Measurements from ENCODE around the gene RNF146. TPM values are rescaled to one million over a fixed set of nuclear protein-coding genes. Genes with fewer than 3 reads are reported as not detected.

Gene RNF146
- polyA plus RNA-seq, 1 experiment, result 64.1 TPM

DNA sequence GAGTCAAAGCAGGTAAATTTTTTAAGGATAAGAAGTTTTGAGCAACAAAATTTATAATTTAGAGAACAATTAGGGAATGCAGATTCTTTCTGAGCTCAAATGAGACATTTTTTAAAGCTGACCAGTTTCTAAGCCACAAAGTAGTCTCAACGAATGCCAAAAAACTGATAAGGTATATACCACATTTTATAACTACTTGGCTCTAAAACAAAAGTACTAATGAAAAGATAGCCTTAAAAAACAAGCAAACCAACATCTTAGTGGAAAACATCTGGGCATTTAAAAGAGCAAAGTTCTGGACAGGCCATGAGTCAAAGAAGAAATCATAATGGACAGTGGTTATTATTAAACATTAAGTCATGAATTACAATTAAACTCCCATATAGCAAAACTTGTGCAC is 23.2 kb upstream of the RNF146 start:
- no peak overlapping the region for H3K27ac ChIP-seq (ENCODE audit: low read depth, low read length)
- no peak for DNase-seq (ENCODE audit: low read depth, low spot score)
- POLR2A ChIA-PET, result no interaction called here
- H3K9me3 ChIP-seq (ENCODE audit: control insufficient read depth, insufficient read depth, low read length), result no peaks in the 10 kb centered on the region
- H3K4me3 ChIP-seq (ENCODE audit: low read depth, low read length), result no peak overlapping the region
- TF ChIP-seq, protein P1, sequence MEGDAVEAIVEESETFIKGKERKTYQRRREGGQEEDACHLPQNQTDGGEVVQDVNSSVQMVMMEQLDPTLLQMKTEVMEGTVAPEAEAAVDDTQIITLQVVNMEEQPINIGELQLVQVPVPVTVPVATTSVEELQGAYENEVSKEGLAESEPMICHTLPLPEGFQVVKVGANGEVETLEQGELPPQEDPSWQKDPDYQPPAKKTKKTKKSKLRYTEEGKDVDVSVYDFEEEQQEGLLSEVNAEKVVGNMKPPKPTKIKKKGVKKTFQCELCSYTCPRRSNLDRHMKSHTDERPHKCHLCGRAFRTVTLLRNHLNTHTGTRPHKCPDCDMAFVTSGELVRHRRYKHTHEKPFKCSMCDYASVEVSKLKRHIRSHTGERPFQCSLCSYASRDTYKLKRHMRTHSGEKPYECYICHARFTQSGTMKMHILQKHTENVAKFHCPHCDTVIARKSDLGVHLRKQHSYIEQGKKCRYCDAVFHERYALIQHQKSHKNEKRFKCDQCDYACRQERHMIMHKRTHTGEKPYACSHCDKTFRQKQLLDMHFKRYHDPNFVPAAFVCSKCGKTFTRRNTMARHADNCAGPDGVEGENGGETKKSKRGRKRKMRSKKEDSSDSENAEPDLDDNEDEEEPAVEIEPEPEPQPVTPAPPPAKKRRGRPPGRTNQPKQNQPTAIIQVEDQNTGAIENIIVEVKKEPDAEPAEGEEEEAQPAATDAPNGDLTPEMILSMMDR (IDR thresholded peaks at IDR 0.05; ENCODE audit: low read depth, low read length), result no peak
- H3K27me3 ChIP-seq (ENCODE audit: control insufficient read depth, insufficient read depth, low read length), result no peaks in the 10 kb centered on the region
- CTCF ChIA-PET, result interaction anchor here (2.3 kb wide), 1 partner anchor 23 kb away, joined by 8 read pairs; the partner anchor contains the start of gene RNF146

DNA sequence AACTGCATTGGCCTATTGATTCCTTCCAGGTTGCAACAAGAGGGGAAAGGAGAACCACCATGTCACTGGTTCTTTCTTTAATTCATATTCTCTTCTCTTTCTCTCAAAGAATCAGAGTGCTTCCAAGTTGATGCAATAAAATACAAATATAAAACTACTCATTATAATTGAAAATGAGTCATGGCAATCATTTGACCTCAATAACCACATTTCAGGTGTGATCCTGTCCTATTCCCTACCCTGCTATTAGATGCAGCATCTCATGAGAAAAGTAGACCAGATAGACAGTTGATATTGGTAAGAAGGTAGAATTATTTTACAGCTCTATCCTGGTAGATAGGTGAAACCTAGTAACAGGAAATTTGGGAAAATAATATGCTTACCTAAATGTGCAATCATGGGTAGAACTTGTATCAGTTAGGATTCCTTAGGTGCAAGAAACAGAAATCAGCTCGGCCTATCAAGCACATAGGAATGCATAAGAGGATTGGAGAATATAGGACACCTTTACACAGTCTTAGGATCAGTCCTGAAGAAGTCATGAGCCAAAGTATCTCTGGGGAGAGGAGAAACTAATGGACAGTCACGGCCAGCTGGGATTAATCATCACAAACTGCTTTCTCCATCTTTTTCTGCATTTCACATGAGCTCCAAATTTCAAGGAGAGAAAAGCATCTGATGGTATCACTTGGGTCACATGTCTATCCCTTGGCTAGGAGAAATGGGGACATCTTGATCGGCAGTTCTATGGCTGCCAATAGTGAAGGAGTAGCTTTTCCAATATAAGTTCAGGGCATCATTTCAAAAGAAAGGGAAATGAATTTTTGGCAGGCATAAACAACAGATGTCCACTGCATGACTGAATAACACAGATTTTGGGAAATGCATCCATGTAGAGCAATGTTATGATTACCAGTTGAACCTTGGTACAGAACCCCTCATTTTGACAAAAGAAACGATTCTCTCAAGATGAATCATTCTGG is 19.3 kb upstream of the RNF146 start:
- Histone ChIP-seq H3K9me3 (ENCODE audit: control insufficient read depth, insufficient read depth, low read length) (no peaks in the 10 kb centered on the region), H3K27me3 (ENCODE audit: control insufficient read depth, insufficient read depth, low read length) (no peaks in the 10 kb centered on the region), H3K4me3 (ENCODE audit: low read depth, low read length) (no peak overlapping the region), H3K27ac (ENCODE audit: low read depth, low read length) (no peak overlapping the region)
- ChIA-PET POLR2A (no interaction called here), CTCF (no interaction called here)
- TF ChIP-seq, protein P1 (IDR thresholded peaks at IDR 0.05; ENCODE audit: low read depth, low read length), result no peak
- DNase-seq (ENCODE audit: low read depth, low spot score), result no peak

DNA sequence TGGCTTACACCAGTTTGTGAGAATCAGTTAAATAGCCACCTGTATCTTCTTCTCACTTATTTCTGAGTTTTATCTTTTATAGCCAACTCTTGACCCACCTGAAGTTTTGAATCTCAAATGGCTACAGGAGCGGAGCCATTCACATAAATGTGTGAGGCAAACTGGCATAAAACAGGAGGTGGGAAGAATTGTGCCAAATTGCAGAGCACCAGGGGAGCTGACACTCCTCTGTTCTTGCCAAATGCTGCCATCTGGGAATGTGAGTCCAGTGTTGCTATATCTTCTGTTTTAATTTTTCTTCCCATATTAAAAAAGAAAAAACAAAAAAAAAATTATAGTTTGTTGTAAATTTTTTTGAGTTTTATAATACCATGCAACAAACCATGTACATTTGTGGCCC is 17.0 kb upstream of the RNF146 start:
- CTCF ChIA-PET, result no interaction called here
- TF ChIP-seq, protein P1 (IDR thresholded peaks at IDR 0.05; ENCODE audit: low read depth, low read length), result no peak

DNA sequence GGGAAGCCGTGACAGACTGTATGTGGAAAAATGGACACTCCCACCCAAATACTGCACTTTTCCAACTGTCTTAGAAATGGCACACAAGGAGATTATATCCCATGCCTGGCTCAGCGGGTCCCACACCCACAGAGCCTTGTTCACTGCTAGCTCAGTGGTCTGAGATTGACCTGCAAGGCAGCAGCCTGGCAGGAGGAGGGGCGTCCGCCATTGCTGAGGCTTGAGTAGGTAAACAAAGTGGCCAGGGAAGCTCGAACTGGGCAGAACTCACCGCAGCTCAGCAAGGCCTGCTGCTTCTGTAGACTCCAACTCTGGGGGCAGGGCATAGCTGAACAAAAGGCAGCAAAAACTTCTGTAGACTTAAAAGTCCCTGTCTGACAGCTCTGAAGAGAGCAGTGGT is 11.4 kb upstream of the RNF146 start:
- no peak for DNase-seq (ENCODE audit: low read depth, low spot score)
- no peak overlapping the region for H3K4me3 ChIP-seq (ENCODE audit: low read depth, low read length)
- H3K9me3 ChIP-seq (ENCODE audit: control insufficient read depth, insufficient read depth, low read length), result no peaks in the 10 kb centered on the region
- ChIA-PET POLR2A (interaction anchor here (0.9 kb wide), 1 partner anchor 12 kb away, joined by 3 read pairs; the partner anchor contains the start of gene RNF146), CTCF (no interaction called here)
- no peaks in the 10 kb centered on the region for H3K27me3 ChIP-seq (ENCODE audit: control insufficient read depth, insufficient read depth, low read length)
- TF ChIP-seq, protein P1 (IDR thresholded peaks at IDR 0.05; ENCODE audit: low read depth, low read length), result no peak
- H3K27ac ChIP-seq (ENCODE audit: low read depth, low read length), result no peak overlapping the region

More for the DNA sequence above, 17.0 kb upstream of the RNF146 start:
- DNase-seq (ENCODE audit: low read depth, low spot score), result no peak
- POLR2A ChIA-PET, result no interaction called here
- Histone ChIP-seq H3K4me3 (ENCODE audit: low read depth, low read length) (no peak overlapping the region), H3K27ac (ENCODE audit: low read depth, low read length) (no peak overlapping the region), H3K9me3 (ENCODE audit: control insufficient read depth, insufficient read depth, low read length) (no peaks in the 10 kb centered on the region), H3K27me3 (ENCODE audit: control insufficient read depth, insufficient read depth, low read length) (no peaks in the 10 kb centered on the region)

DNA sequence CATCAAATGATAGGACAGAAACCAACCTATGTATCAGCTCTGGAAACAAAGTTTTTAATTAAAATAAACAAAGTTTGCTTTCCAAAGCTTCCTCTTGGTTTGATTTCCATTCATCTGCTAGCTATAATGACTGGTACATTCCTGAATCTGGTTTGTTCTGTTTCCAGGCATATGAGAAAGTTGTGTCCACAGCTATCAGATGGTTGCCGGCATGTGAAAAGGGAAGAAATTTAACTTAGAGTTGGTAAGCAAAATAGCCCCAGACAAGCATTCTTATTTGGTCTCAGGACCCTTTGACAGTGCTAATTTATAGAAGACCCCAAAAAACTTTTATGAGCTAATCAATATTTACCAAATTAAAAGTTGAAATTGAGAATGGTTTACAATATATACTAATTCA is 3.8 kb upstream of the RNF146 start:
- DNase-seq (ENCODE audit: low read depth, low spot score), result no peak
- H3K27me3 ChIP-seq (ENCODE audit: control insufficient read depth, insufficient read depth, low read length), result no peaks in the 10 kb centered on the region
- TF ChIP-seq, protein P1 (IDR thresholded peaks at IDR 0.05; ENCODE audit: low read depth, low read length), result no peak
- H3K4me3 ChIP-seq (ENCODE audit: low read depth, low read length), result no peak overlapping the region
- no peaks in the 10 kb centered on the region for H3K9me3 ChIP-seq (ENCODE audit: control insufficient read depth, insufficient read depth, low read length)
- ChIA-PET CTCF (interaction anchor here (0.5 to 1.3 kb wide), 3 partner anchors 32 to 458 kb away, joined by 3 to 9 read pairs (median 3); no protein-coding TSS in a partner anchor), POLR2A (no interaction called here)
- no peak overlapping the region for H3K27ac ChIP-seq (ENCODE audit: low read depth, low read length)
